ENCODE measurements around the gene CSF1.

Gene CSF1

GRCh38 chr1:109935451-109935900, 24.8 kb downstream of the CSF1 start:
- in situ Hi-C loops (cut with MboI; ENCODE audit: low pct_unique_long_range_greater_than_20kb, low sequenced_read_pairs, unreplicated experiment) = no loop called here
- TF ChIP-seq, protein P1, sequence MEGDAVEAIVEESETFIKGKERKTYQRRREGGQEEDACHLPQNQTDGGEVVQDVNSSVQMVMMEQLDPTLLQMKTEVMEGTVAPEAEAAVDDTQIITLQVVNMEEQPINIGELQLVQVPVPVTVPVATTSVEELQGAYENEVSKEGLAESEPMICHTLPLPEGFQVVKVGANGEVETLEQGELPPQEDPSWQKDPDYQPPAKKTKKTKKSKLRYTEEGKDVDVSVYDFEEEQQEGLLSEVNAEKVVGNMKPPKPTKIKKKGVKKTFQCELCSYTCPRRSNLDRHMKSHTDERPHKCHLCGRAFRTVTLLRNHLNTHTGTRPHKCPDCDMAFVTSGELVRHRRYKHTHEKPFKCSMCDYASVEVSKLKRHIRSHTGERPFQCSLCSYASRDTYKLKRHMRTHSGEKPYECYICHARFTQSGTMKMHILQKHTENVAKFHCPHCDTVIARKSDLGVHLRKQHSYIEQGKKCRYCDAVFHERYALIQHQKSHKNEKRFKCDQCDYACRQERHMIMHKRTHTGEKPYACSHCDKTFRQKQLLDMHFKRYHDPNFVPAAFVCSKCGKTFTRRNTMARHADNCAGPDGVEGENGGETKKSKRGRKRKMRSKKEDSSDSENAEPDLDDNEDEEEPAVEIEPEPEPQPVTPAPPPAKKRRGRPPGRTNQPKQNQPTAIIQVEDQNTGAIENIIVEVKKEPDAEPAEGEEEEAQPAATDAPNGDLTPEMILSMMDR (IDR thresholded peaks at IDR 0.05; ENCODE audit: extremely low read depth, insufficient read depth, missing control alignments) = no peak
- DNase-seq (ENCODE audit: low spot score) = peak; percentile 5

GRCh38 chr1:109937738-109938137, 27.1 kb downstream of the CSF1 start:
- DNase-seq (ENCODE audit: low spot score) = no peak
- in situ Hi-C loops (cut with MboI; ENCODE audit: low pct_unique_long_range_greater_than_20kb, low sequenced_read_pairs, unreplicated experiment) = no loop called here
- TF ChIP-seq, protein P1 (IDR thresholded peaks at IDR 0.05; ENCODE audit: extremely low read depth, insufficient read depth, missing control alignments) = no peak

GRCh38 chr1:109938556-109938955, 27.9 kb downstream of the CSF1 start:
- in situ Hi-C loops (cut with MboI; ENCODE audit: low pct_unique_long_range_greater_than_20kb, low sequenced_read_pairs, unreplicated experiment) = no loop called here
- no peak for DNase-seq (ENCODE audit: low spot score)
- TF ChIP-seq, protein P1 (IDR thresholded peaks at IDR 0.05; ENCODE audit: extremely low read depth, insufficient read depth, missing control alignments) = no peak

DNA sequence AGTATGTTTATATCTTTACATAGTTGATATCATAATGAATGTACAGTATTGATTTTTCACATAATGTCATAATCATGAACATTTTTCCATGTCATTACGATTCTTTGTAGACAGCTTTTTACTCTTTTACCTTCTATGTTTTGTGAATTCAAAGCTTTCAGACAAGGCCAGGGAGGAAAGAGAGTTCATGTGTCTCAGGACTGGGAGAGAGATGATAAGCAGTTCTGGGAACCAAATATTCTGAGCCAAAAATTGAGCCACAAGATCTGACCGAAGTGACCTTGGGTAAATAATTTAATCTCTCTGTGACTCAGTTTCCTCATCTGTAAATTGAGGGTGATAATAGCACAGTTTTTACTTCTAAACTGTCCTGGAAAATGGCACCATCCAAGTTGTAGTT, 31.8 kb downstream of the CSF1 start:
- in situ Hi-C loops (cut with MboI; ENCODE audit: low pct_unique_long_range_greater_than_20kb, low sequenced_read_pairs, unreplicated experiment) = no loop called here
- DNase-seq (ENCODE audit: low spot score) = no peak
- TF ChIP-seq, protein P1 (IDR thresholded peaks at IDR 0.05; ENCODE audit: extremely low read depth, insufficient read depth, missing control alignments) = no peak

DNA sequence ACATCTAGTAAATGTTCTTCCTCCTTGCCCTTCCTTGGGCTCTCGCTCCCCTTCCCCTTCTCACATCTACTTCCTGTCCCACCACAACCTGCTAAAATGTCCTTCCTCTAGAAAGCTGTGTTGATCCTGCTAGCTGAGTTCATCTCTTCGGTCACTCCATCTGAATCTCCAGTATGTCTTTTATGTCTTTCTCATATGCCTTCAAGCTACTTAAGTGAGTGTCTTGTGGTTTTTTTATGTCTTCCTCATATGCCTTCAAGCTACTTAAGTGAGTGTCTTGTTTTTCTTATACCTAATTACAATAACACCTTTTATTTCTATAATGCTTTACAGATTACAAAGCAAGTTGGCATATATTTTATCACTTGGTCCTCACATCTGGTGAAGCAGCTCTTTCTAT, 33.9 kb downstream of the CSF1 start:
- in situ Hi-C loops (cut with MboI; ENCODE audit: low pct_unique_long_range_greater_than_20kb, low sequenced_read_pairs, unreplicated experiment) = no loop called here
- DNase-seq (ENCODE audit: low spot score) = no peak
- TF ChIP-seq, protein P1 (IDR thresholded peaks at IDR 0.05; ENCODE audit: extremely low read depth, insufficient read depth, missing control alignments) = no peak

DNA sequence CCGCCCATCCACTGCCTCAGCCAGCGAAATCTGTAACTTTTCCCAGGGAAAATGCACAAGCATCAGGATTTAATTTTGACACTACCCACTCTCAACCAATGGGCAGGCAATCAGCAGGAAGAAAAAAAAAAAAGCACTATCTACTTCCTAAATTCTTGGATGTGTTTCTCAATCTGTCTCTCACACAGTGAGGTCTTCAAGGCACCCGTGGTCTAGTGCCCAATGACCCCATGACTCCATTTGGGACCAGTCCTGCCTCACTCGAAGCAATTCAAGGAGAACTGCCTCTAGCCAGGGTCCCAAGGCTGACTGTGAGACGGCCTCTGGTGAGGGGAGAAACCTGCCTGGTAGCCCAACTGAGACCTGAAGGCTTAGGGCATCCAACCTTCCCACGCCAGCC, 35.9 kb downstream of the CSF1 start:
- in situ Hi-C loops (cut with MboI; ENCODE audit: low pct_unique_long_range_greater_than_20kb, low sequenced_read_pairs, unreplicated experiment) = no loop called here
- TF ChIP-seq, protein P1 (IDR thresholded peaks at IDR 0.05; ENCODE audit: extremely low read depth, insufficient read depth, missing control alignments) = no peak
- no peak for DNase-seq (ENCODE audit: low spot score)
